Measurements from ENCODE around the gene CLEC4F. TPM values are rescaled to one million over a fixed set of nuclear protein-coding genes. Genes with fewer than 3 reads are reported as not detected.

CLEC4F gene
- total and polyA plus RNA-seq, 2 of the 13 experiments (the other 11 are each of a cell fraction or from before 2014, with no cell fraction given), result 0.12 to 0.13 TPM

- TF ChIP-seq, protein P1, sequence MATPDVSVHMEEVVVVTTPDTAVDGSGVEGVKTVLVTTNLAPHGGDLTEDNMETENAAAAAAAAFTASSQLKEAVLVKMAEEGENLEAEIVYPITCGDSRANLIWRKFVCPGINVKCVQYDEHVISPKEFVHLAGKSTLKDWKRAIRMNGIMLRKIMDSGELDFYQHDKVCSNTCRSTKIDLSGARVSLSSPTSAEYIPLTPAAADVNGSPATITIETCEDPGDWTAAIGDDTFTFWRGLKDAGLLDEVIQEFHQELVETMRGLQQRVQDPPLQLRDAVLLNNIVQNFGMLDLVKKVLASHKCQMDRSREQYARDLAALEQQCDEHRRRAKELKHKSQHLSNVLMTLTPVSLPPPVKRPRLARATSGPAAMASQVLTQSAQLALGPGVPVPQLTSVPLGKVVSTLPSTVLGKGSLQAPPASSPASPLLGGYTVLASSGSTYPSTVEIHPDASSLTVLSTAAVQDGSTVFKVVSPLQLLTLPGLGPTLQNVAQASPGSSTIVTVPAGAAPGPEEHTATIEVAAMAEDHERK (CRISPR knock-in tag; IDR thresholded peaks at IDR 0.05; ENCODE audit: low read depth), result no peak
- TF ChIP-seq TFE3 (CRISPR knock-in tag; IDR thresholded peaks at IDR 0.05) (0 out of 2 replicates have a peak, but pooled peaks have one; percentile 17), HMGA1 (CRISPR knock-in tag; conservative IDR thresholded peaks at IDR 0.05) (no peak), ZNF740 (CRISPR knock-in tag; IDR thresholded peaks at IDR 0.05) (no peak), HMG20A (CRISPR knock-in tag; IDR thresholded peaks at IDR 0.05; ENCODE audit: borderline replicate concordance) (no peak), ATAD3A (CRISPR knock-in tag; IDR thresholded peaks at IDR 0.05) (no peak), HNRNPL (IDR thresholded peaks at IDR 0.05; ENCODE audit: low read depth, low read length) (no peak), EED (CRISPR knock-in tag; IDR thresholded peaks at IDR 0.05) (0 out of 2 replicates have a peak, but pooled peaks have one; percentile 16), NFIC (IDR thresholded peaks at IDR 0.05; ENCODE audit: low read length) (no peak), SRSF4 (IDR thresholded peaks at IDR 0.05; ENCODE audit: low read depth, low read length, poor library complexity, severe bottlenecking) (no peak), ZNF354B (CRISPR knock-in tag; IDR thresholded peaks at IDR 0.05) (no peak), CENPX (CRISPR knock-in tag; IDR thresholded peaks at IDR 0.05) (no peak), ZMAT3 (CRISPR knock-in tag; conservative IDR thresholded peaks at IDR 0.05) (no peak), ZZZ3 (CRISPR knock-in tag; IDR thresholded peaks at IDR 0.05; ENCODE audit: borderline replicate concordance) (no peak), GABPB1 (CRISPR knock-in tag; IDR thresholded peaks at IDR 0.05) (0 out of 2 replicates have a peak, but pooled peaks have one; percentile 15), TBP (CRISPR knock-in tag; IDR thresholded peaks at IDR 0.05) (no peak), ZSCAN20 (CRISPR knock-in tag; IDR thresholded peaks at IDR 0.05; ENCODE audit: borderline replicate concordance) (no peak), PRPF4 (IDR thresholded peaks at IDR 0.05; ENCODE audit: low read depth, low read length, poor library complexity, severe bottlenecking) (peak; percentile 8), SIN3B (IDR thresholded peaks at IDR 0.05; ENCODE audit: low read length) (no peak), NFRKB (IDR thresholded peaks at IDR 0.05) (no peak), TAF1 (CRISPR knock-in tag; IDR thresholded peaks at IDR 0.05) (no peak), ZNF562 (CRISPR knock-in tag; IDR thresholded peaks at IDR 0.05; ENCODE audit: borderline replicate concordance) (no peak), ARNT2 (CRISPR knock-in tag; IDR thresholded peaks at IDR 0.05; ENCODE audit: low read depth) (no peak), ZNF570 (CRISPR knock-in tag; IDR thresholded peaks at IDR 0.05; ENCODE audit: borderline replicate concordance) (no peak), SNAPC2 (CRISPR knock-in tag; IDR thresholded peaks at IDR 0.05) (no peak), SMARCE1 (IDR thresholded peaks at IDR 0.05; ENCODE audit: borderline replicate concordance) (no peak), LCORL (IDR thresholded peaks at IDR 0.05) (no peak), LCORL (CRISPR knock-in tag; IDR thresholded peaks at IDR 0.05) (peak; percentile 56)
- TF ChIP-seq, protein P2, sequence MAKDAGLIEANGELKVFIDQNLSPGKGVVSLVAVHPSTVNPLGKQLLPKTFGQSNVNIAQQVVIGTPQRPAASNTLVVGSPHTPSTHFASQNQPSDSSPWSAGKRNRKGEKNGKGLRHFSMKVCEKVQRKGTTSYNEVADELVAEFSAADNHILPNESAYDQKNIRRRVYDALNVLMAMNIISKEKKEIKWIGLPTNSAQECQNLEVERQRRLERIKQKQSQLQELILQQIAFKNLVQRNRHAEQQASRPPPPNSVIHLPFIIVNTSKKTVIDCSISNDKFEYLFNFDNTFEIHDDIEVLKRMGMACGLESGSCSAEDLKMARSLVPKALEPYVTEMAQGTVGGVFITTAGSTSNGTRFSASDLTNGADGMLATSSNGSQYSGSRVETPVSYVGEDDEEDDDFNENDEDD (CRISPR knock-in tag; IDR thresholded peaks at IDR 0.05; ENCODE audit: borderline replicate concordance), result no peak
These were observed 30.9 kb downstream of the CLEC4F start (continued) for GRCh38 chr2:70789304-70790135.

Data from HepG2 (cell line).